Liver (tissue), 9 donors: ENCODE results near the gene C3orf20. TPM values are rescaled to one million over a fixed set of nuclear protein-coding genes. Genes with fewer than 3 reads are reported as not detected.

Experiments used
- DNase-seq: peaks from one replicate; pipeline ENCODE4 v3.0.0-alpha.2; 2017; ENCODE audit warnings: low spot score
- H3K27ac ChIP-seq, 2 donors: one replicate each; pipeline ENCODE4 v1.7.0; 2013; ENCODE audit warnings: inconsistent platforms in 2 of 2, low read length in 2 of 2, control low read depth in 1 of 2, low read depth in 1 of 2, mild to moderate bottlenecking in 1 of 2
- H3K27me3 ChIP-seq, 4 donors: one replicate each; pipeline versions ENCODE4 v1.6.1 to v1.7.0; 2013; ENCODE audit warnings: low read length in 3 of 4, inconsistent platforms in 1 of 4, mild to moderate bottlenecking in 1 of 4, moderate library complexity in 1 of 4; ENCODE audit not compliant: control insufficient read depth in 4 of 4, insufficient read depth in 4 of 4
- H3K36me3 ChIP-seq, 4 donors: one replicate each; pipeline versions ENCODE4 v1.6.1 to v1.7.0; 2013; ENCODE audit warnings: low read length in 3 of 4, mild to moderate bottlenecking in 3 of 4, low read depth in 1 of 4, moderate library complexity in 1 of 4; ENCODE audit not compliant: control insufficient read depth in 4 of 4, insufficient read depth in 3 of 4
- H3K4me1 ChIP-seq, 4 donors: one replicate each; pipeline versions ENCODE4 v1.6.1 to v1.7.0; 2013; ENCODE audit warnings: low read length in 3 of 4, mild to moderate bottlenecking in 3 of 4, moderate library complexity in 1 of 4; ENCODE audit not compliant: control insufficient read depth in 4 of 4, insufficient read depth in 4 of 4
- H3K4me3 ChIP-seq, 3 donors: one replicate each; pipeline versions ENCODE4 v1.6.1 to v1.7.0; 2013; ENCODE audit warnings: low read length in 3 of 3, control low read depth in 1 of 3, low read depth in 1 of 3, mild to moderate bottlenecking in 1 of 3
- H3K9ac ChIP-seq, 2 donors: one replicate each; pipeline ENCODE4 v1.7.0; 2013; ENCODE audit warnings: low read length in 2 of 2, mild to moderate bottlenecking in 2 of 2, moderate library complexity in 2 of 2, control low read depth in 1 of 2, low read depth in 1 of 2
- H3K9me3 ChIP-seq, 4 donors: one replicate each; pipeline versions ENCODE4 v1.6.1 to v1.7.0; 2013; ENCODE audit warnings: low read length in 3 of 4; ENCODE audit not compliant: control insufficient read depth in 4 of 4
- EGR1 ChIP-seq, 2 donors: IDR thresholded peaks; 2 replicates each; pipeline ENCODE4 v1.6.1; 2016 to 2018; ENCODE audit warnings: antibody characterized with exemption in 2 of 2, low read depth in 2 of 2
- FOXA1 ChIP-seq: IDR thresholded peaks from 2 replicates; pipeline ENCODE4 v1.6.1; 2016; ENCODE audit warnings: antibody characterized with exemption
- FOXA2 ChIP-seq: IDR thresholded peaks from 2 replicates; pipeline ENCODE4 v1.6.1; 2016; ENCODE audit warnings: antibody characterized with exemption
- GABPA ChIP-seq, 2 donors: IDR thresholded peaks in 1 of 2; conservative IDR thresholded peaks in 1 of 2; 2 replicates each; pipeline ENCODE4 v1.6.1; 2016; ENCODE audit warnings: antibody characterized with exemption in 2 of 2, mild to moderate bottlenecking in 1 of 2, moderate library complexity in 1 of 2
- HNF4A ChIP-seq, 2 donors: conservative IDR thresholded peaks; 2 replicates each; pipeline ENCODE4 v1.6.1; 2016; ENCODE audit warnings: antibody characterized with exemption in 2 of 2, mild to moderate bottlenecking in 2 of 2
- MAX ChIP-seq: IDR thresholded peaks from 2 replicates; pipeline ENCODE4 v1.6.1; 2016; ENCODE audit warnings: antibody characterized with exemption
- NR2F2 ChIP-seq: IDR thresholded peaks from 2 replicates; pipeline ENCODE4 v1.6.1; 2016; ENCODE audit warnings: antibody characterized with exemption
- RAD21 ChIP-seq, 2 donors: IDR thresholded peaks; 2 replicates each; pipeline ENCODE4 v1.6.1; 2016; ENCODE audit warnings: antibody characterized with exemption in 2 of 2, mild to moderate bottlenecking in 2 of 2
- RXRA ChIP-seq, 2 donors: IDR thresholded peaks; 2 replicates each; pipeline ENCODE4 v1.6.1; 2017 to 2018; ENCODE audit warnings: antibody characterized with exemption in 2 of 2, mild to moderate bottlenecking in 1 of 2
- SP1 ChIP-seq: IDR thresholded peaks from 2 replicates; pipeline ENCODE4 v1.6.1; 2018; ENCODE audit warnings: antibody characterized with exemption, mild to moderate bottlenecking
- TAF1 ChIP-seq: conservative IDR thresholded peaks from 2 replicates; pipeline ENCODE4 v1.6.1; 2016; ENCODE audit warnings: antibody characterized with exemption, mild to moderate bottlenecking
- YY1 ChIP-seq: IDR thresholded peaks from 2 replicates; pipeline ENCODE4 v1.6.1; 2016; ENCODE audit warnings: antibody characterized with exemption, mild to moderate bottlenecking
- WGBS: extraction: QIAGEN DNeasy Blood & Tissue Kit; methylation state at CpG from one replicate; pipeline ENCODE4 v1.1.7; 2013; 5-methylcytosine and 5-hydroxymethylcytosine counted together
- polyA plus RNA-seq, 2 donors: library from polyadenylated mRNA; stranded (reverse) in 1 of 2; unstranded in 1 of 2; fragments of 200-250 nt in 1 of 2; fragments of >200 nt in 1 of 2; fragmentation: Nextera tagmentation in 1 of 2; extraction: Ambion mirVana in 1 of 2; gene quantifications; one replicate each; pipeline versions ENCODE4 v1.2.1 to v1.2.3, GENCODE V29; 2013 to 2015
- total RNA-seq, 2 donors: library from RNA; depleted of rRNA; stranded (reverse); fragments of >200 nt; gene quantifications; one replicate each; pipeline ENCODE4 v1.2.3, GENCODE V29; 2014
- TF ChIP-seq, protein P1 (sequence below): IDR thresholded peaks from 2 replicates; pipeline ENCODE4 v1.6.1; 2016; ENCODE audit warnings: antibody characterized with exemption
- donor health status: healthy.
- donor health status: healthy.
- donor health status: healthy.
- donor health status: healthy.
- donor health status: healthy.

The C3orf20 gene
- total and polyA plus RNA-seq, 4 donors: 0.05 to 0.08 TPM; not detected in 2

GRCh38 chr3:14725564-14726440 lies 50.9 kb downstream of the C3orf20 start:
- Histone ChIP-seq H3K27me3 (no peaks in the 10 kb centered on the region), H3K4me1 (peaks cover 5 to 21% (median 13%) of the 10 kb centered on the region in 4 donors), H3K9ac (no peak overlapping the region), H3K36me3 (no peaks in the 10 kb centered on the region), H3K9me3 (no peaks in the 10 kb centered on the region), H3K4me3 (no peak overlapping the region), H3K27ac (no peak overlapping the region)
- no peak for DNase-seq
- WGBS: 81% methylated on average over 9 of the region's 9 CpGs
- peak in 1 of 2 donors; percentile 16 for TF ChIP-seq RAD21 (IDR thresholded peaks at IDR 0.05)
- no peak for TF ChIP-seq GABPA (IDR thresholded peaks at IDR 0.05 in 1 of 2, conservative IDR thresholded peaks at IDR 0.05 in 1 of 2)
- peak in 1 of 2 donors; percentile 29 for TF ChIP-seq RXRA (IDR thresholded peaks at IDR 0.05)
- TF ChIP-seq SP1: peak; percentile 46
- TF ChIP-seq, protein P1, sequence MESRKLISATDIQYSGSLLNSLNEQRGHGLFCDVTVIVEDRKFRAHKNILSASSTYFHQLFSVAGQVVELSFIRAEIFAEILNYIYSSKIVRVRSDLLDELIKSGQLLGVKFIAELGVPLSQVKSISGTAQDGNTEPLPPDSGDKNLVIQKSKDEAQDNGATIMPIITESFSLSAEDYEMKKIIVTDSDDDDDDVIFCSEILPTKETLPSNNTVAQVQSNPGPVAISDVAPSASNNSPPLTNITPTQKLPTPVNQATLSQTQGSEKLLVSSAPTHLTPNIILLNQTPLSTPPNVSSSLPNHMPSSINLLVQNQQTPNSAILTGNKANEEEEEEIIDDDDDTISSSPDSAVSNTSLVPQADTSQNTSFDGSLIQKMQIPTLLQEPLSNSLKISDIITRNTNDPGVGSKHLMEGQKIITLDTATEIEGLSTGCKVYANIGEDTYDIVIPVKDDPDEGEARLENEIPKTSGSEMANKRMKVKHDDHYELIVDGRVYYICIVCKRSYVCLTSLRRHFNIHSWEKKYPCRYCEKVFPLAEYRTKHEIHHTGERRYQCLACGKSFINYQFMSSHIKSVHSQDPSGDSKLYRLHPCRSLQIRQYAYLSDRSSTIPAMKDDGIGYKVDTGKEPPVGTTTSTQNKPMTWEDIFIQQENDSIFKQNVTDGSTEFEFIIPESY: no peak
- peak; percentile 84 for TF ChIP-seq NR2F2
- no peak for TF ChIP-seq HNF4A (conservative IDR thresholded peaks at IDR 0.05)

DNA sequence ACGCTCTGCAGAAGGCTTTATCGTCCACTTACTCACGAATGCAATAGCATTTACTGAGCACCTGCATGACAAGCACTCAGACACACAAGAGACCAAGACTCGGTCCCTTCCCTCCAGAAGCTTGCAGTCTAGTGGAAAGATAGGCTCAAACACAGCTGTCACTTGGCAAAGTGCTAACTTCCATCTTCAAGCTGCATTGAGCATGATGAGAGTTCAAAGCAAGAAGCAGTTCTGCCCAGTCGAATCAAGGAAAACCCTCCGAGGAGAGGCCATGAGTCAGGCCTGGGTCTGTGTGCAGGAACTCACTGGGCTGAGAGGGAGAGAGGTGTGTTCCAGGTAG lies 51.5 kb downstream of the C3orf20 start:
- H3K4me3 ChIP-seq: no peak overlapping the region
- WGBS: 85% methylated on average over 6 of the region's 6 CpGs
- H3K9ac ChIP-seq: no peak overlapping the region
- TF ChIP-seq YY1: no peak
- no peak for TF ChIP-seq NR2F2
- TF ChIP-seq RAD21 (IDR thresholded peaks at IDR 0.05): no peak
- no peak for TF ChIP-seq MAX
- TF ChIP-seq FOXA1: no peak
- TF ChIP-seq TAF1: no peak
- no peaks in the 10 kb centered on the region for H3K27me3 ChIP-seq
- H3K36me3 ChIP-seq: no peaks in the 10 kb centered on the region
- no peak for DNase-seq
- H3K4me1 ChIP-seq: peaks cover 5 to 21% (median 13%) of the 10 kb centered on the region in 4 donors
- H3K9me3 ChIP-seq: no peaks in the 10 kb centered on the region
- no peak overlapping the region for H3K27ac ChIP-seq

DNA sequence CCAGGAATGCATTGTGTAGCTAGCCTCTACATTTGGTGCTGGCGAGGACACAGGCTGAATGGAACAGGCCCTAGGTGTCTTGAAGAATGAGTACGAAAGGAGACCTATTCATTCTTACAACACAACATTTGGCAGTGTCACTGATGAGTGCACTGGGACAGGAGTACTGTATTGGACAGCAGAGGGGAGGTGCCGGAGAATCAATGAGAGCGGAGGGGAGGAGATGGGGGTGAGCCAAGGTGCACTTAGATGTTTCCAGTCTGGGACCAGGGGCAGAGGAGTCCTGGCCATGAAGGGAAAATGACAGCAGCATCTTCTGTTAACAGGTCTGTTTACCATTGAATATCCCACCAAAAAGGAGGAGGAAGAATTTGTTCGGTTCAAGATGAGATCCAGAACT lies 53.2 kb downstream of the C3orf20 start:
- Histone ChIP-seq H3K9me3 (no peaks in the 10 kb centered on the region), H3K4me3 (no peak overlapping the region), H3K4me1 (peaks cover 5 to 21% (median 13%) of the 10 kb centered on the region in 4 donors), H3K27ac (no peak overlapping the region), H3K9ac (no peak overlapping the region), H3K27me3 (no peaks in the 10 kb centered on the region), H3K36me3 (no peaks in the 10 kb centered on the region)
- TF ChIP-seq FOXA2 (peak; percentile 11), HNF4A (conservative IDR thresholded peaks at IDR 0.05) (peak in 1 of 2 donors; percentile 32), EGR1 (IDR thresholded peaks at IDR 0.05; ENCODE audit: low read depth in 2 of 2) (no peak), RXRA (IDR thresholded peaks at IDR 0.05) (peak in 1 of 2 donors; percentile 45)
- WGBS: 64% methylated on average over 5 of the region's 5 CpGs
- DNase-seq: no peak
